GM19025 (cell line): ENCODE results near the gene PIGH.

ENCODE experiments used
- ATAC-seq: cut with Tn5 transposase; IDR thresholded peaks from one replicate; pipeline ENCODE4 v1.9.1; 2021; ENCODE audit warnings: mild to moderate bottlenecking, low read depth, moderate library complexity; ENCODE audit not compliant: unreplicated experiment

PIGH gene

GRCh38 chr14:67576216-67576955 is 23.7 kb downstream of the PIGH start:
- ATAC-seq = no peak

GRCh38 chr14:67575684-67576083 is 24.4 kb downstream of the PIGH start:
- ATAC-seq = no peak

GRCh38 chr14:67574806-67575205 is 25.3 kb downstream of the PIGH start:
- no peak for ATAC-seq

- no peak for ATAC-seq
Measured at GRCh38 chr14:67574156-67574555, 25.9 kb downstream of the PIGH start.

- ATAC-seq = no peak
Measured at GRCh38 chr14:67573228-67574010, 26.6 kb downstream of the PIGH start.

GRCh38 chr14:67572608-67573007 is 27.5 kb downstream of the PIGH start:
- no peak for ATAC-seq

- no peak for ATAC-seq
Measured at GRCh38 chr14:67571991-67572323, 28.1 kb downstream of the PIGH start.

GRCh38 chr14:67571275-67571990 is 28.6 kb downstream of the PIGH start:
- no peak for ATAC-seq

GRCh38 chr14:67570453-67570852 is 29.6 kb downstream of the PIGH start:
- ATAC-seq = no peak

- no peak for ATAC-seq
Measured at GRCh38 chr14:67569651-67570290, 30.3 kb downstream of the PIGH start.

GRCh38 chr14:67569011-67569650 is 30.9 kb downstream of the PIGH start:
- ATAC-seq = no peak

GRCh38 chr14:67567654-67568053 is 32.4 kb downstream of the PIGH start:
- ATAC-seq = no peak

GRCh38 chr14:67566908-67567307 is 33.2 kb downstream of the PIGH start:
- no peak for ATAC-seq

- ATAC-seq = no peak
Measured at GRCh38 chr14:67564236-67564635, 35.8 kb downstream of the PIGH start.

- no peak for ATAC-seq
Measured at GRCh38 chr14:67562776-67563150, 37.3 kb downstream of the PIGH start.

GRCh38 chr14:67562025-67562775 is 37.9 kb downstream of the PIGH start:
- ATAC-seq = no peak

GRCh38 chr14:67559639-67560038 is 40.4 kb downstream of the PIGH start:
- ATAC-seq = no peak

- ATAC-seq = no peak
Measured at GRCh38 chr14:67557656-67558055, 42.4 kb downstream of the PIGH start.

GRCh38 chr14:67557118-67557517 is 43.0 kb downstream of the PIGH start:
- ATAC-seq = no peak

GRCh38 chr14:67556671-67557070 is 43.4 kb downstream of the PIGH start:
- no peak for ATAC-seq
